SK-N-SH (cell line): ENCODE measurements around the gene DNAJB6.

Experiments
- POLR2AphosphoS5 ChIP-seq: IDR thresholded peaks from 2 replicates; pipeline ENCODE4 v1.6.1; 2012; ENCODE audit warnings: low read depth, low read length
- RFX5 ChIP-seq: IDR thresholded peaks from 2 replicates; pipeline ENCODE4 v1.6.1; 2012; ENCODE audit warnings: mild to moderate bottlenecking, improper control_type of control experiment, low read length
- TF ChIP-seq, protein P1 (sequence below): fragments of 200-600 bp; sonication (generic); IDR thresholded peaks from 2 replicates; pipeline ENCODE4 v1.6.1; 2017; ENCODE audit warnings: antibody characterized with exemption, mild to moderate bottlenecking, moderate library complexity

DNA sequence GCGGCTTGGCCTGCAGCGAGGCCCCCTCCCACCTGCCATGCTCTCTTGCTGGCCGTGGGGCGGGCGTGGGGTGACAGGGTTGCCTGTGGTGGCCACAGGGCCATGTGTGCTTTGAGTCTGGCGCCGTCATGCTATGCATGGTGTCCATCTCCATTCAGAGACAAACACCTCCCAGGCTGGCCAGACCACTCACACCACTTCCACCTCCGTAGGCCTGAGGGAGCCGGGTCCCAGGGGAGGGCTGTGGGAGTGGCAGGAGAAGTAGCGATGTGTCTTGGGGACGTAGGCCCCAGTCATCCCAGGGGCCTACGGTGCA lies 65.5 kb downstream of the DNAJB6 start:
- TF ChIP-seq RFX5 (no peak), POLR2AphosphoS5 (0 out of 2 replicates have a peak, but pooled peaks have one; percentile 7)
- TF ChIP-seq, protein P1, sequence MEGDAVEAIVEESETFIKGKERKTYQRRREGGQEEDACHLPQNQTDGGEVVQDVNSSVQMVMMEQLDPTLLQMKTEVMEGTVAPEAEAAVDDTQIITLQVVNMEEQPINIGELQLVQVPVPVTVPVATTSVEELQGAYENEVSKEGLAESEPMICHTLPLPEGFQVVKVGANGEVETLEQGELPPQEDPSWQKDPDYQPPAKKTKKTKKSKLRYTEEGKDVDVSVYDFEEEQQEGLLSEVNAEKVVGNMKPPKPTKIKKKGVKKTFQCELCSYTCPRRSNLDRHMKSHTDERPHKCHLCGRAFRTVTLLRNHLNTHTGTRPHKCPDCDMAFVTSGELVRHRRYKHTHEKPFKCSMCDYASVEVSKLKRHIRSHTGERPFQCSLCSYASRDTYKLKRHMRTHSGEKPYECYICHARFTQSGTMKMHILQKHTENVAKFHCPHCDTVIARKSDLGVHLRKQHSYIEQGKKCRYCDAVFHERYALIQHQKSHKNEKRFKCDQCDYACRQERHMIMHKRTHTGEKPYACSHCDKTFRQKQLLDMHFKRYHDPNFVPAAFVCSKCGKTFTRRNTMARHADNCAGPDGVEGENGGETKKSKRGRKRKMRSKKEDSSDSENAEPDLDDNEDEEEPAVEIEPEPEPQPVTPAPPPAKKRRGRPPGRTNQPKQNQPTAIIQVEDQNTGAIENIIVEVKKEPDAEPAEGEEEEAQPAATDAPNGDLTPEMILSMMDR = no peak
